H1 (cell line): ENCODE data around the gene COL4A3. TPM values are rescaled to one million over a fixed set of nuclear protein-coding genes. Genes with fewer than 3 reads are reported as not detected.

ENCODE experiments used
- CTCF ChIA-PET: fragments of 300-600 bp; sonication (Branson Sonifier 250); formaldehyde crosslinking; loops from one replicate; lab custom pipeline; 2021; ENCODE audit not compliant: partially characterized antibody; lab: Charles Lee
- POLR2A ChIA-PET: fragments of 300-600 bp; sonication (Branson Sonifier 250); formaldehyde crosslinking; loops from one replicate; lab custom pipeline; 2021; ENCODE audit warnings: inconsistent platforms; ENCODE audit not compliant: partially characterized antibody; lab: Charles Lee
- DNase-seq, 2 experiments: peaks; one replicate each; pipeline versions ENCODE4 v3.0.0 to v3.0.0-alpha.2; 2010 to 2022; ENCODE audit warnings: low spot score in 2 of 2, low read depth in 1 of 2, mixed read lengths in 1 of 2
- FAIRE-seq: peaks from 2 replicates; lab custom pipeline; 2011; peaks lifted over from hg19 to GRCh38; lab: Jason Lieb, UNC
- H2AFZ ChIP-seq: 2 replicates; pipeline ENCODE4 v1.8.1; 2012; ENCODE audit warnings: low read length, inconsistent platforms
- H2AK5ac ChIP-seq: 2 replicates; pipeline ENCODE4 v1.6.1; 2013; ENCODE audit warnings: low read depth, low read length
- H2BK120ac ChIP-seq: replicated peaks from 2 replicates; pipeline ENCODE3; 2013; ENCODE audit warnings: low read depth, low read length, inconsistent platforms
- H2BK12ac ChIP-seq: 2 replicates; pipeline ENCODE4 v1.6.1; 2013; ENCODE audit warnings: low read depth, low read length
- H2BK15ac ChIP-seq: 2 replicates; pipeline ENCODE4 v1.6.1; 2013; ENCODE audit warnings: low read length
- H2BK20ac ChIP-seq: 2 replicates; pipeline ENCODE4 v1.6.1; 2013; ENCODE audit warnings: low read length
- H2BK5ac ChIP-seq: 2 replicates; pipeline ENCODE4 v1.6.1; 2013; ENCODE audit warnings: low read depth, low read length
- H3K14ac ChIP-seq: 2 replicates; pipeline ENCODE4 v1.6.1; 2013; ENCODE audit warnings: inconsistent platforms; ENCODE audit not compliant: insufficient read length
- H3K18ac ChIP-seq: 2 replicates; pipeline ENCODE4 v1.6.1; 2013; ENCODE audit warnings: low read length; ENCODE audit errors: extremely low read depth
- H3K23ac ChIP-seq: 2 replicates; pipeline ENCODE4 v1.6.1; 2013; ENCODE audit warnings: inconsistent platforms; ENCODE audit not compliant: insufficient read length
- H3K23me2 ChIP-seq: 2 replicates; pipeline ENCODE4 v1.6.1; 2013; ENCODE audit warnings: low read depth, low read length
- H3K27ac ChIP-seq: 2 replicates; pipeline ENCODE4 v1.6.1; 2011; ENCODE audit warnings: low read depth, low read length, inconsistent platforms
- H3K27me3 ChIP-seq, 4 experiments: replicated peaks in 1 of 4; 1 replicate in 1 of 4; 2 replicates in 3 of 4; pipeline versions ENCODE4 v1.6.1 to v1.8.1; 2011 to 2013; ENCODE audit warnings: low read length in 3 of 4, mild to moderate bottlenecking in 3 of 4, inconsistent platforms in 2 of 4, mixed read lengths in 2 of 4, moderate library complexity in 1 of 4; ENCODE audit not compliant: control insufficient read depth in 3 of 4, insufficient read depth in 3 of 4; ENCODE audit errors: extremely low read depth in 1 of 4
- H3K36me3 ChIP-seq, 4 experiments: 2 replicates each; pipeline versions ENCODE4 v1.6.1 to v1.8.1; 2011 to 2013; ENCODE audit warnings: mild to moderate bottlenecking in 4 of 4, low read length in 3 of 4, moderate library complexity in 2 of 4, control low read depth in 1 of 4, inconsistent platforms in 1 of 4; ENCODE audit not compliant: insufficient read depth in 4 of 4, control insufficient read depth in 2 of 4
- H3K4ac ChIP-seq: replicated peaks from 2 replicates; pipeline ENCODE3; 2013; ENCODE audit warnings: low read length, low read depth, mixed read lengths, inconsistent platforms; ENCODE audit not compliant: insufficient read length
- H3K4me1 ChIP-seq, 4 experiments: replicated peaks in 1 of 4; 1 replicate in 1 of 4; 2 replicates in 3 of 4; pipeline versions ENCODE4 v1.6.1 to v1.8.1; 2011 to 2013; ENCODE audit warnings: low read length in 3 of 4, inconsistent platforms in 2 of 4, mixed read lengths in 1 of 4; ENCODE audit not compliant: insufficient read depth in 4 of 4, control insufficient read depth in 3 of 4
- H3K4me2 ChIP-seq, 2 experiments: 2 replicates each; pipeline versions ENCODE4 v1.6.1 to v1.8.1; 2011 to 2013; ENCODE audit warnings: low read depth in 2 of 2, low read length in 2 of 2, control low read depth in 1 of 2, inconsistent platforms in 1 of 2, mild to moderate bottlenecking in 1 of 2; ENCODE audit not compliant: insufficient read depth in 1 of 2
- H3K4me3 ChIP-seq, 4 experiments: fragments of 200-600, 300-600 bp in 1 of 4; sonication (generic), shearing (Covaris generic), sonication (Bioruptor Twin) in 1 of 4; 2 replicates each; pipeline versions ENCODE4 v1.5.1 to v1.8.1; 2011 to 2016; ENCODE audit warnings: low read length in 4 of 4, low read depth in 3 of 4, control low read depth in 2 of 4, inconsistent platforms in 2 of 4, mild to moderate bottlenecking in 2 of 4, mixed read lengths in 1 of 4, moderate library complexity in 1 of 4; ENCODE audit not compliant: insufficient read depth in 2 of 4; ENCODE audit errors: extremely low read depth in 1 of 4
- H3K56ac ChIP-seq: replicated peaks from 2 replicates; pipeline ENCODE3; 2013; ENCODE audit warnings: low read depth, mild to moderate bottlenecking, mixed read lengths, low read length, inconsistent platforms; ENCODE audit not compliant: insufficient read length
- H3K79me1 ChIP-seq: 2 replicates; pipeline ENCODE4 v1.6.1; 2013; ENCODE audit warnings: low read depth, low read length, control low read depth
- H3K79me2 ChIP-seq, 2 experiments: 2 replicates each; pipeline versions ENCODE4 v1.6.1 to v1.8.1; 2012 to 2013; ENCODE audit warnings: low read length in 2 of 2, mild to moderate bottlenecking in 2 of 2, inconsistent platforms in 1 of 2; ENCODE audit not compliant: insufficient read depth in 2 of 2, control insufficient read depth in 1 of 2
- H3K9ac ChIP-seq, 4 experiments: replicated peaks in 1 of 4; 1 replicate in 1 of 4; 2 replicates in 3 of 4; pipeline versions ENCODE4 v1.6.1 to v1.8.1; 2011 to 2013; ENCODE audit warnings: low read depth in 3 of 4, low read length in 3 of 4, control low read depth in 2 of 4, mild to moderate bottlenecking in 2 of 4, moderate library complexity in 2 of 4, inconsistent platforms in 1 of 4; ENCODE audit errors: extremely low read depth in 1 of 4
- H3K9me3 ChIP-seq, 2 experiments: 2 replicates each; pipeline versions ENCODE4 v1.6.1 to v1.8.1; 2012 to 2013; ENCODE audit warnings: mild to moderate bottlenecking in 2 of 2, moderate library complexity in 2 of 2, control low read depth in 1 of 2, inconsistent platforms in 1 of 2, low read depth in 1 of 2, low read length in 1 of 2, mixed read lengths in 1 of 2; ENCODE audit not compliant: insufficient read depth in 2 of 2
- H4K20me1 ChIP-seq, 2 experiments: replicated peaks in 1 of 2; 2 replicates each; pipeline versions ENCODE3 to v1.8.1; 2011 to 2013; ENCODE audit warnings: inconsistent platforms in 2 of 2, low read length in 2 of 2, mild to moderate bottlenecking in 1 of 2; ENCODE audit not compliant: insufficient read depth in 2 of 2, control insufficient read depth in 1 of 2
- H4K5ac ChIP-seq: 2 replicates; pipeline ENCODE4 v1.6.1; 2013; ENCODE audit warnings: low read length, low read depth, mixed read lengths, inconsistent platforms; ENCODE audit not compliant: insufficient read length
- H4K8ac ChIP-seq: 2 replicates; pipeline ENCODE4 v1.8.0; 2013; ENCODE audit warnings: mild to moderate bottlenecking, moderate library complexity, low read length, inconsistent platforms; ENCODE audit not compliant: insufficient read depth; ENCODE audit errors: extremely low read depth
- H4K91ac ChIP-seq: replicated peaks from 2 replicates; pipeline ENCODE3; 2013; ENCODE audit warnings: low read length, mixed read lengths, inconsistent platforms; ENCODE audit not compliant: insufficient read length
- ASH2L ChIP-seq: fragments of 200-600, 300-600 bp; sonication (generic); IDR thresholded peaks from one replicate; pipeline ENCODE4 v1.7.1; 2017; ENCODE audit warnings: low read length
- CEBPB ChIP-seq: IDR thresholded peaks from 2 replicates; pipeline ENCODE4 v1.6.1; 2012; ENCODE audit warnings: low read depth, low read length
- CHD2 ChIP-seq: IDR thresholded peaks from 2 replicates; pipeline ENCODE4 v1.6.1; 2012; ENCODE audit warnings: low read length, improper control_type of control experiment
- NANOG ChIP-seq: IDR thresholded peaks from 2 replicates; pipeline ENCODE4 v1.6.1; 2011; ENCODE audit warnings: low read length, low read depth, mild to moderate bottlenecking, inconsistent platforms; ENCODE audit not compliant: insufficient read depth, poor library complexity, severe bottlenecking
- PHF8 ChIP-seq: fragments of 200-600 bp; sonication (generic); conservative IDR thresholded peaks from 2 replicates; pipeline ENCODE4 v1.7.1; 2012; ENCODE audit warnings: low read depth, mild to moderate bottlenecking, inconsistent platforms, low read length, moderate library complexity
- POLR2AphosphoS5 ChIP-seq: IDR thresholded peaks from 2 replicates; pipeline ENCODE4 v1.6.1; 2011; ENCODE audit warnings: low read depth, low read length
- RFX5 ChIP-seq: IDR thresholded peaks from 2 replicates; pipeline ENCODE4 v1.6.1; 2011; ENCODE audit warnings: low read depth, low read length, improper control_type of control experiment, borderline replicate concordance
- SAP30 ChIP-seq: fragments of 300-600 bp; sonication (generic); IDR thresholded peaks from 2 replicates; pipeline ENCODE4 v1.7.1; 2012; ENCODE audit warnings: low read length, moderate library complexity, mild to moderate bottlenecking, inconsistent platforms; ENCODE audit not compliant: insufficient read depth, insufficient replicate concordance
- SP2 ChIP-seq: IDR thresholded peaks from 2 replicates; pipeline ENCODE4 v1.6.1; 2012; ENCODE audit warnings: mild to moderate bottlenecking, low read length, inconsistent platforms
- SP4 ChIP-seq: IDR thresholded peaks from 2 replicates; pipeline ENCODE4 v1.6.1; 2012; ENCODE audit warnings: low read length, inconsistent platforms
- SUZ12 ChIP-seq: fragments of 200-600 bp; sonication (generic); IDR thresholded peaks from 2 replicates; pipeline ENCODE4 v1.6.1; 2012; ENCODE audit warnings: mild to moderate bottlenecking, inconsistent platforms, low read length, moderate library complexity, mixed read lengths
- TBP ChIP-seq: IDR thresholded peaks from 2 replicates; pipeline ENCODE4 v1.6.1; 2011; ENCODE audit warnings: low read depth, low read length, improper control_type of control experiment
- YY1 ChIP-seq: IDR thresholded peaks from 2 replicates; pipeline ENCODE4 v1.6.1; 2011; ENCODE audit warnings: low read depth, mild to moderate bottlenecking, low read length
- ZNF274 ChIP-seq: IDR thresholded peaks from 2 replicates; pipeline ENCODE4 v1.7.0; 2012; ENCODE audit warnings: low read length, borderline replicate concordance; ENCODE audit errors: extremely low read depth
- WGBS, 2 experiments: shearing (Covaris generic) in 1 of 2; methylation state at CpG; one replicate each; pipeline versions ENCODE4 v1.1.6 to v1.1.7; 2013 to 2015; ENCODE audit warnings: low lambda C conversion rate in 2 of 2, mixed read lengths in 2 of 2, inconsistent platforms in 1 of 2, low coverage in 1 of 2, missing lambda C conversion rate in 1 of 2; ENCODE audit not compliant: insufficient replicate concordance in 2 of 2, insufficient coverage in 1 of 2, insufficient read length in 1 of 2; ENCODE audit errors: extremely low coverage in 1 of 2, missing lambda C conversion rate in 1 of 2; 5-methylcytosine and 5-hydroxymethylcytosine counted together
- polyA plus RNA-seq, 7 experiments: library from polyadenylated mRNA; depleted of rRNA in 3 of 7; stranded (reverse) in 5 of 7; unstranded in 2 of 7; fragments of >200 nt in 5 of 7; fragments of 200-250 nt in 2 of 7; gene quantifications; 1 replicate in 5 of 7; 2 replicates in 1 of 7; 4 replicates in 1 of 7; pipeline versions ENCODE4 v1.2.1 to v1.2.3, GENCODE V29; 2011 to 2013; ENCODE audit warnings: missing spikeins in 2 of 7, mixed read lengths in 2 of 7
- total RNA-seq: library from RNA; stranded (reverse); fragmentation: NEBNext Ultra II Directional; extraction: Animal tissue kit (Norgen Biotek cat#: 25700); gene quantifications from 2 replicates; pipeline ENCODE4 v1.2.1, GENCODE V29; 2021
- TF ChIP-seq, protein P1 (sequence below): IDR thresholded peaks from 2 replicates; pipeline ENCODE4 v1.6.1; 2011; ENCODE audit warnings: low read length, improper control_type of control experiment

Gene COL4A3
- total and polyA plus RNA-seq, 2 of the 8 experiments (the other 6 are each of a cell fraction or from before 2014, with no cell fraction given) = 0.12 to 0.17 TPM

DNA sequence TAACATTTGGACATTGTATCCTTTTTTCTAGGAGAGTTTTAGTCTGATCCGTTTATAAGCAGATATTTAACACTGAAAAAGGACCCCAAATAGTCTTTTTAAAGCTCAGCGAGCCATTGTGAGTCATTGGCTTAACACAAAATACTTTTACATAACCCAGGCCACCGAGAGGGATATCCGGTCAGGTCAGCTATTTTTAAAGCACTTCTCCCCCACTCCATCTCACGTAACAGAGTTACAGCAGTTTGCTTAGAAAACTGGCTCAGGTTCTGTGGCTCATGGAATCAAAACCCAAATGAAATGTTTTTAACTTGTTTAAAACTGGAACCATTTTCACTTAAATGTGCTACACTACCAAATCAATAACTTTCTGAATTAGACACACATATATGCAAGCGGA, 23.9 kb downstream of the COL4A3 start:
- Histone ChIP-seq H3K27me3 (no peaks in the 10 kb centered on the region; a peak in 1 of 7 replicates), H2BK12ac (no peak overlapping the region), H2BK15ac (no peak overlapping the region), H2BK5ac (no peak overlapping the region), H3K4me3 (no peak overlapping the region), H3K4me1 (peaks cover 2 to 10% (median 4%) of the 10 kb centered on the region in 4 experiments; a peak in 6 of 7 replicates), H4K20me1 (no peaks in the 10 kb centered on the region), H3K56ac (no peak overlapping the region), H3K27ac (no peak overlapping the region), H2BK20ac (no peak overlapping the region), H4K91ac (no peak overlapping the region), H3K23ac (no peak overlapping the region), H3K23me2 (no peaks in the 10 kb centered on the region), H2AK5ac (no peak overlapping the region), H3K14ac (no peak overlapping the region), H3K9me3 (no peaks in the 10 kb centered on the region), H2BK120ac (no peak overlapping the region), H3K9ac (no peak overlapping the region), H4K8ac (no peak overlapping the region), H3K79me2 (no peaks in the 10 kb centered on the region), H2AFZ (no peak overlapping the region), H3K4me2 (no peak overlapping the region), H3K79me1 (no peaks in the 10 kb centered on the region), H4K5ac (no peak overlapping the region), H3K4ac (no peak overlapping the region), H3K18ac (no peak overlapping the region), H3K36me3 (no peaks in the 10 kb centered on the region)
- FAIRE-seq = no peak
- WGBS, 2 experiments = 49% methylated on average over 6 of the region's 6 CpGs; no CpG with 5 or more reads in 1 of the 2 experiments
- ChIA-PET CTCF (interaction anchor here (0.6 kb wide), 1 partner anchor 189 kb away, joined by 3 read pairs; no protein-coding TSS in a partner anchor), POLR2A (no interaction called here)
- DNase-seq = no peak
- TF ChIP-seq SP2 (no peak), YY1 (no peak), PHF8 (no peak), SAP30 (no peak), ASH2L (no peak), POLR2AphosphoS5 (no peak), SUZ12 (no peak), ZNF274 (no peak), RFX5 (no peak), CEBPB (no peak), NANOG (no peak), TBP (no peak), CHD2 (no peak), SP4 (no peak)
- TF ChIP-seq, protein P1, sequence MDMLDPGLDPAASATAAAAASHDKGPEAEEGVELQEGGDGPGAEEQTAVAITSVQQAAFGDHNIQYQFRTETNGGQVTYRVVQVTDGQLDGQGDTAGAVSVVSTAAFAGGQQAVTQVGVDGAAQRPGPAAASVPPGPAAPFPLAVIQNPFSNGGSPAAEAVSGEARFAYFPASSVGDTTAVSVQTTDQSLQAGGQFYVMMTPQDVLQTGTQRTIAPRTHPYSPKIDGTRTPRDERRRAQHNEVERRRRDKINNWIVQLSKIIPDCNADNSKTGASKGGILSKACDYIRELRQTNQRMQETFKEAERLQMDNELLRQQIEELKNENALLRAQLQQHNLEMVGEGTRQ = no peak
